Ascending aorta (tissue), 2 donors: ENCODE data around the gene MYO1E. TPM values are rescaled to one million over a fixed set of nuclear protein-coding genes. Genes with fewer than 3 reads are reported as not detected.
"Not testable (repeated sequence)": the region's sequence is repeated elsewhere in the genome, so short reads cannot be mapped to it uniquely, and the experiment has no call there.

Experiments used
- DNase-seq, 2 donors: peaks; one replicate each; pipeline ENCODE4 v3.0.0-alpha.2; 2019; ENCODE audit warnings: low spot score in 2 of 2
- H3K27ac ChIP-seq, 2 donors: fragments of 200-600 bp; sonication (generic); one replicate each; pipeline ENCODE4 v1.5.1; 2016 to 2017; ENCODE audit warnings: mild to moderate bottlenecking in 1 of 2
- H3K27me3 ChIP-seq: fragments of 200-600 bp; sonication (generic); one replicate; pipeline ENCODE4 v1.5.1; 2017
- H3K36me3 ChIP-seq, 2 donors: fragments of 200-600 bp; sonication (generic); one replicate each; pipeline ENCODE4 v1.5.1; 2016
- H3K4me1 ChIP-seq, 2 donors: fragments of 200-600 bp; sonication (generic); one replicate each; pipeline ENCODE4 v1.5.1; 2016 to 2017; ENCODE audit warnings: mild to moderate bottlenecking in 1 of 2
- H3K4me3 ChIP-seq, 2 donors: fragments of 200-600 bp; sonication (generic); one replicate each; pipeline ENCODE4 v1.5.1; 2016 to 2017; ENCODE audit warnings: mild to moderate bottlenecking in 1 of 2
- H3K9me3 ChIP-seq, 2 donors: fragments of 200-600 bp; sonication (generic); one replicate each; pipeline ENCODE4 v1.5.1; 2016
- intact Hi-C: fragments of 100-400 bp; cut with DNase I; formaldehyde crosslinking; loops from one replicate; pipeline ENCODE4 v1.15.1; 2023
- total RNA-seq: library from RNA; depleted of rRNA; stranded (reverse); fragments of >200 nt; gene quantifications from one replicate; pipeline ENCODE4 v1.1.0, GENCODE V29; 2016
- TF ChIP-seq, protein P1 (sequence below), 3 experiments: fragments of 200-600 bp in 2 of 3; fragments of 450-650 bp in 1 of 3; sonication (generic) in 2 of 3; IDR thresholded peaks; one replicate each; pipeline ENCODE4 v1.5.1; 2016 to 2019; ENCODE audit warnings: antibody characterized with exemption in 3 of 3, mild to moderate bottlenecking in 1 of 3, moderate library complexity in 1 of 3

The MYO1E gene
- total RNA-seq, 1 donor from 2014 or later: 48.0 TPM

DNA sequence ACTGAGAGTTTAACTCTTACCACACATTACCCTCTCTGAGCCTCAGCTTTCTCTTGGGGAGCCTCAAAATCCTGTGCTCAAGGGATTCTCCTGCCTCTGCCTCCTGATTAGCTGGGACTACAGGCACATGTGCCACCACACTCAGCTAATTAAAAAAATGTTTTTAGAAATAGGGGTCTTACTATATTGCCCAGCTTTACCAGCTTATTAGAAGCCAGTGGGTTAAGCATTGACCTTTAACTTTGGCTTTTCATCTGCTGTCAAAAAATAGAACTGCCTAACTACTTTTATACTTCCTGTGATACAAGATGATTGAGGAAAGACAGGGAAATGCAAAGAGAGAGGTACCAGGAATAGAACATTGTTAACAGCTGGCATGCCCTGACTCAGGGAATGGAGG, 27.3 kb downstream of the MYO1E start:
- Histone ChIP-seq H3K36me3 (peaks cover 0 to 4% of the 10 kb centered on the region in 2 donors), H3K27me3 (no peaks in the 10 kb centered on the region), H3K27ac (no peak overlapping the region), H3K4me1 (peaks cover 0 to 34% of the 10 kb centered on the region in 2 donors), H3K9me3 (no peaks in the 10 kb centered on the region), H3K4me3 (no peak overlapping the region)
- TF ChIP-seq, protein P1, sequence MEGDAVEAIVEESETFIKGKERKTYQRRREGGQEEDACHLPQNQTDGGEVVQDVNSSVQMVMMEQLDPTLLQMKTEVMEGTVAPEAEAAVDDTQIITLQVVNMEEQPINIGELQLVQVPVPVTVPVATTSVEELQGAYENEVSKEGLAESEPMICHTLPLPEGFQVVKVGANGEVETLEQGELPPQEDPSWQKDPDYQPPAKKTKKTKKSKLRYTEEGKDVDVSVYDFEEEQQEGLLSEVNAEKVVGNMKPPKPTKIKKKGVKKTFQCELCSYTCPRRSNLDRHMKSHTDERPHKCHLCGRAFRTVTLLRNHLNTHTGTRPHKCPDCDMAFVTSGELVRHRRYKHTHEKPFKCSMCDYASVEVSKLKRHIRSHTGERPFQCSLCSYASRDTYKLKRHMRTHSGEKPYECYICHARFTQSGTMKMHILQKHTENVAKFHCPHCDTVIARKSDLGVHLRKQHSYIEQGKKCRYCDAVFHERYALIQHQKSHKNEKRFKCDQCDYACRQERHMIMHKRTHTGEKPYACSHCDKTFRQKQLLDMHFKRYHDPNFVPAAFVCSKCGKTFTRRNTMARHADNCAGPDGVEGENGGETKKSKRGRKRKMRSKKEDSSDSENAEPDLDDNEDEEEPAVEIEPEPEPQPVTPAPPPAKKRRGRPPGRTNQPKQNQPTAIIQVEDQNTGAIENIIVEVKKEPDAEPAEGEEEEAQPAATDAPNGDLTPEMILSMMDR (IDR thresholded peaks at IDR 0.05): no peak
- intact Hi-C loops: no loop called here
- DNase-seq: no peak

DNA sequence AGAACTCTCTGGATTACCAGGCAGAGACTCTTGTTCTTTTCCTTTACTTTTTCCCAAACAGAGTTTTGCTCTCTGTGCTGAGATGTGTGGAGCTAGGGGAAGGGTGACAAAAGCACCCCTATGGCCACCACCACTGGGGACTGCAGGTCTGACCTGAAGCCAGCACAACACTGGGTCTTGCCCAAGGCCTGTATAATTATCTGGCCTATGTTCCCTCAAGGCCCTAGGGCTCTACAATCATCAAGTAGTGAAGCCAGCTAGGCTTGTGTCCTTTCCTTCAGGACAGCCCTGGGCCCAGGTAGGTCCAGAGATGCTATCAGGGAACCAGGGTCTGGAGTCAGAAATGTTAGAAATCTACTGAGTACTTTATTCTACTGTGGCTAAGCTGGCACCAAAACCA, 28.4 kb downstream of the MYO1E start:
- TF ChIP-seq, protein P1 (IDR thresholded peaks at IDR 0.05): no peak
- intact Hi-C loops: no loop called here
- no peak for DNase-seq
- Histone ChIP-seq H3K4me3 (no peak overlapping the region), H3K36me3 (peaks cover 0 to 4% of the 10 kb centered on the region in 2 donors), H3K27me3 (no peaks in the 10 kb centered on the region), H3K27ac (no peak overlapping the region), H3K9me3 (no peaks in the 10 kb centered on the region), H3K4me1 (peaks cover 0 to 36% of the 10 kb centered on the region in 2 donors)

DNA sequence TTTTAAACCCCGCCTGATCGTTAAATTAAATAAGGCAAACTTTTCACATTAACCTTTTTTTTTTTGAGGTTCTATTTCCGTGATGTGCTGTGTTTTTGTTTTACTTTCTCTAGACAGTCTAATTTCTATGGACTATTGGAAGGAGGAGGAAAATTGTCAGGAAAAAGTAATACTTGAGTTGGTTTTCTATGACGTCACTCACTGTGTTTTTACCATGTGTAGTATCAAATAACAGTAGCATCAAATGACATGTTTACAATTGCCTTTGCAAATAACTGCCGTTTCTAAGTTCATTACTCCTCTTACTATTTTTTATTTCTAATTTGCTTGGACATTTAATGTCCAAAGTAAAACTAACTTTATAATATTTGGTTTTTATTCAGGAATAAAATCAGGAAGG, 32.3 kb downstream of the MYO1E start:
- no peaks in the 10 kb centered on the region for H3K9me3 ChIP-seq
- no peak overlapping the region for H3K4me3 ChIP-seq
- intact Hi-C loops: no loop called here
- H3K36me3 ChIP-seq: peaks cover 0 to 4% of the 10 kb centered on the region in 2 donors
- H3K27me3 ChIP-seq: no peaks in the 10 kb centered on the region
- no peak overlapping the region for H3K27ac ChIP-seq
- TF ChIP-seq, protein P1 (IDR thresholded peaks at IDR 0.05): no peak
- peaks cover 0 to 21% of the 10 kb centered on the region in 2 donors for H3K4me1 ChIP-seq
- no peak for DNase-seq

GRCh38 chr15:59339252-59339672, 33.4 kb downstream of the MYO1E start:
- Histone ChIP-seq H3K4me1 (peaks cover 5 to 12% of the 10 kb centered on the region in 2 donors), H3K27ac (peak overlapping the region in 1 of 2 donors; percentile 40), H3K4me3 (no peak overlapping the region), H3K36me3 (peaks cover 0 to 4% of the 10 kb centered on the region in 2 donors), H3K27me3 (no peaks in the 10 kb centered on the region), H3K9me3 (no peaks in the 10 kb centered on the region)
- TF ChIP-seq, protein P1 (IDR thresholded peaks at IDR 0.05): no peak
- intact Hi-C loops: no loop called here
- no peak for DNase-seq

GRCh38 chr15:59338414-59338813, 34.3 kb downstream of the MYO1E start:
- peaks cover 0 to 4% of the 10 kb centered on the region in 2 donors for H3K36me3 ChIP-seq
- no peaks in the 10 kb centered on the region for H3K9me3 ChIP-seq
- no peak overlapping the region for H3K27ac ChIP-seq
- no peak for DNase-seq
- intact Hi-C loops: no loop called here
- no peak overlapping the region for H3K4me3 ChIP-seq
- peaks cover 5 to 10% of the 10 kb centered on the region in 2 donors for H3K4me1 ChIP-seq
- TF ChIP-seq, protein P1 (IDR thresholded peaks at IDR 0.05): no peak
- H3K27me3 ChIP-seq: no peaks in the 10 kb centered on the region

DNA sequence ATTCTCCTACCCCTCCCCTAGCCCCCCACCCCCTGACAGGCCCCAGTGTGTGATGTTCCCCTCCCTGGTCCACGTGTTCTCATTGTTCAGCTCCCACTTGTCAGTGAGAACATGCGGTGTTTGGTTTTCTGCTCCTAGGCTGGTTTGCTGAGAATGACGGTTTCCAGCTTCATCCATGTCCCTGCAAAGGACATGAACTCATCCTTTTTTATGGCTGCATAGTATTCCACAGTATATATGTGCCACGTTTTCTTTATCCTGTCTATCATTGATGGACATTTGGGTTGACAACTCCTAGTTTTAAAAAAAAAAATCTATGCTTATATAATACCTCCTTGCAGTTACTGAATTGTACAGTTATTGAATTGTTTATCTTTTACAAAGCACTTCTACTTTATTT, 35.9 kb downstream of the MYO1E start:
- H3K4me1 ChIP-seq: peaks cover 5 to 14% of the 10 kb centered on the region in 2 donors
- H3K36me3 ChIP-seq, H3K27me3 ChIP-seq, H3K9me3 ChIP-seq, H3K4me3 ChIP-seq, H3K27ac ChIP-seq, intact Hi-C loops, DNase-seq: not testable (repeated sequence)
